ENCODE data around the gene DOCK6. TPM values are rescaled to one million over a fixed set of nuclear protein-coding genes. Genes with fewer than 3 reads are reported as not detected.
"Not testable (repeated sequence)": the region's sequence is repeated elsewhere in the genome, so short reads cannot be mapped to it uniquely, and the experiment has no call there.

DOCK6 gene
- total and polyA plus RNA-seq, 8 donors: 18.0 to 79.0 (median 30.7) TPM

GRCh38 chr19:11190501-11190900 is 71.8 kb downstream of the DOCK6 start:
- Histone ChIP-seq H3K36me3 (peaks cover 0 to 18% (median 10%) of the 10 kb centered on the region in 3 donors), H3K4me3 (no peak overlapping the region), H3K4me1 (peaks cover 0 to 16% (median 0%) of the 10 kb centered on the region in 3 donors), H3K27me3 (no peaks in the 10 kb centered on the region), H3K9me3 (no peaks in the 10 kb centered on the region), H3K27ac (no peak overlapping the region)
- intact Hi-C loops (cut with DNase I): no loop called here
- FAIRE-seq (no peak), DNase-seq (no peak), ATAC-seq (no peak)
- 82 to 83% methylated on average over 8 of the region's 8 CpGs for WGBS, 2 donors
- no peak for TF ChIP-seq CTCF (IDR thresholded peaks at IDR 0.05)

- FAIRE-seq: no peak
- WGBS, 2 donors: 90 to 97% methylated on average over 9 of the region's 9 CpGs
- DNase-seq: no peak
- Histone ChIP-seq H3K4me1 (peaks cover 0 to 25% (median 0%) of the 10 kb centered on the region in 3 donors), H3K27me3 (no peaks in the 10 kb centered on the region), H3K9me3 (no peaks in the 10 kb centered on the region), H3K4me3 (no peak overlapping the region), H3K36me3 (peaks cover 0 to 6% (median 0%) of the 10 kb centered on the region in 3 donors), H3K27ac (no peak overlapping the region)
- no peak for ATAC-seq
- TF ChIP-seq CTCF (IDR thresholded peaks at IDR 0.05): no peak
- intact Hi-C loops (cut with DNase I): no loop called here
Observed at GRCh38 chr19:11187441-11187840, 74.9 kb downstream of the DOCK6 start.

- Histone ChIP-seq H3K27me3 (no peaks in the 10 kb centered on the region), H3K27ac (no peak overlapping the region), H3K36me3 (peaks cover 0 to 3% (median 0%) of the 10 kb centered on the region in 3 donors), H3K4me1 (peaks cover 0 to 16% (median 0%) of the 10 kb centered on the region in 3 donors), H3K4me3 (no peak overlapping the region), H3K9me3 (no peaks in the 10 kb centered on the region)
- intact Hi-C loops (cut with DNase I): no loop called here
- FAIRE-seq (no peak), ATAC-seq (no peak), DNase-seq (no peak)
- 94 to 100% methylated on average over 1 of the region's 1 CpG for WGBS, 2 donors
- TF ChIP-seq CTCF (IDR thresholded peaks at IDR 0.05): no peak
Observed at GRCh38 chr19:11182994-11183393, 79.3 kb downstream of the DOCK6 start.

- H3K27me3 ChIP-seq: no peaks in the 10 kb centered on the region
- H3K4me3 ChIP-seq: no peak overlapping the region
- intact Hi-C loops (cut with DNase I): no loop called here
- WGBS, 2 donors: 93 to 95% methylated on average over 4 of the region's 4 CpGs
- DNase-seq (no peak), FAIRE-seq (no peak), ATAC-seq (no peak)
- H3K4me1 ChIP-seq: peaks cover 0 to 16% (median 0%) of the 10 kb centered on the region in 3 donors
- H3K27ac ChIP-seq: no peak overlapping the region
- peaks cover 0 to 3% (median 3%) of the 10 kb centered on the region in 3 donors for H3K36me3 ChIP-seq
- H3K9me3 ChIP-seq: no peaks in the 10 kb centered on the region
- TF ChIP-seq CTCF (IDR thresholded peaks at IDR 0.05): no peak
Observed at GRCh38 chr19:11181488-11181887, 80.8 kb downstream of the DOCK6 start.

GRCh38 chr19:11180975-11181374 is 81.3 kb downstream of the DOCK6 start:
- ATAC-seq; H3K36me3 ChIP-seq; H3K27me3 ChIP-seq; DNase-seq; H3K27ac ChIP-seq; H3K9me3 ChIP-seq; intact Hi-C loops (cut with DNase I); FAIRE-seq; H3K4me3 ChIP-seq: not testable (repeated sequence)
- 89 to 90% methylated on average over 8 of the region's 8 CpGs for WGBS, 2 donors
- peaks cover 0 to 14% (median 0%) of the 10 kb centered on the region in 3 donors for H3K4me1 ChIP-seq

All from pancreas (tissue), 10 donors.